Activated CD8-positive, alpha-beta T cell treated with anti-CD3 and anti-CD28 coated beads for 36 hours (primary cell): ENCODE results near the gene SWI5. TPM values are rescaled to one million over a fixed set of nuclear protein-coding genes. Genes with fewer than 3 reads are reported as not detected.
A peak's percentile ranks its signal among the peaks of the same experiment; 100 is the strongest.

ENCODE experiments used
- ATAC-seq: fragments of 200-7000 bp; cut with Tn5 transposase; one replicate; pipeline ENCODE4 v1.10.0; 2021; ENCODE audit warnings: mild to moderate bottlenecking, moderate library complexity
- CTCF ChIA-PET: fragments of 350-600 bp; sonication (Branson Sonifier 250); formaldehyde crosslinking; loops from one replicate; lab custom pipeline; 2021; ENCODE audit warnings: antibody characterized with exemption; lab: Charles Lee
- POLR2A ChIA-PET: fragments of 350-600 bp; sonication (Branson Sonifier 250); formaldehyde crosslinking; loops from one replicate; lab custom pipeline; 2021; ENCODE audit warnings: antibody characterized with exemption; lab: Charles Lee
- DNase-seq: peaks from one replicate; pipeline ENCODE4 v3.0.0-alpha.2; 2020
- H3K27ac Mint-ChIP-seq: one replicate; pipeline ENCODE4 v1.8.0; 2021; ENCODE audit warnings: mild to moderate bottlenecking, mixed read lengths
- H3K27me3 Mint-ChIP-seq: one replicate; pipeline ENCODE4 v1.8.0; 2021; ENCODE audit warnings: mixed read lengths
- H3K36me3 Mint-ChIP-seq: one replicate; pipeline ENCODE4 v1.8.0; 2021; ENCODE audit warnings: low read depth, mixed read lengths
- H3K4me1 Mint-ChIP-seq: one replicate; pipeline ENCODE4 v1.8.0; 2021; ENCODE audit warnings: low read depth, mixed read lengths
- H3K4me3 Mint-ChIP-seq: one replicate; pipeline ENCODE4 v1.8.0; 2021; ENCODE audit warnings: mild to moderate bottlenecking, moderate library complexity, mixed read lengths
- H3K9me3 Mint-ChIP-seq: one replicate; pipeline ENCODE4 v1.8.0; 2021; ENCODE audit warnings: mixed read lengths
- CTCF ChIP-seq: fragments of 200-600 bp; IDR thresholded peaks from one replicate; pipeline ENCODE4 v1.8.0; 2022; ENCODE audit warnings: antibody characterized with exemption, mild to moderate bottlenecking
- intact Hi-C: fragments of 100-400 bp; cut with micrococcal nuclease; formaldehyde crosslinking; loops from one replicate; pipeline ENCODE4 v1.10.0; 2022
- total RNA-seq, 2 experiments: library from RNA; stranded (reverse); gene quantifications; one replicate each; pipeline ENCODE4 v1.2.3, GENCODE V29; 2021

Gene SWI5
- total RNA-seq, 2 experiments from 2014 or later = 12.4 to 13.3 TPM

- no peak for TF ChIP-seq CTCF
- Mint-ChIP-seq H3K27me3 (peaks cover 5% of the 10 kb centered on the region), H3K27ac (no peak overlapping the region), H3K4me3 (no peak overlapping the region), H3K36me3 (peaks cover 3% of the 10 kb centered on the region), H3K4me1 (peaks cover 12% of the 10 kb centered on the region), H3K9me3 (no peaks in the 10 kb centered on the region)
- intact Hi-C loops = no loop called here
- DNase-seq (no peak), ATAC-seq (no peak)
- ChIA-PET POLR2A (interaction anchor here (0.8 kb wide), 1 partner anchor 67 kb away, joined by 3 read pairs; no protein-coding TSS in a partner anchor), CTCF (interaction anchor here (0.9 to 3.9 kb wide), 10 partner anchors 9 to 184 kb away, joined by 3 to 19 read pairs (median 4); partner anchors contain the start of genes GOLGA2 and SWI5)
These were observed 21.7 kb upstream of the SWI5 start for GRCh38 chr9:128254362-128254761.

- TF ChIP-seq CTCF = peak; percentile 94
- POLR2A ChIA-PET = interaction anchor here (0.8 to 0.9 kb wide), 2 partner anchors 66 to 71 kb away, joined by 3 to 4 read pairs; no protein-coding TSS in a partner anchor
- CTCF ChIA-PET = interaction anchor here (0.5 to 3.9 kb wide), 22 partner anchors 10 to 184 kb away, joined by 3 to 19 read pairs (median 3); partner anchors contain the start of genes GOLGA2 and SWI5
- Mint-ChIP-seq H3K4me1 (peaks cover 6% of the 10 kb centered on the region), H3K36me3 (peaks cover 3% of the 10 kb centered on the region), H3K4me3 (no peak overlapping the region), H3K27me3 (peaks cover 5% of the 10 kb centered on the region), H3K9me3 (no peaks in the 10 kb centered on the region), H3K27ac (no peak overlapping the region)
- peak; percentile 78 for DNase-seq
- no peak for ATAC-seq
- intact Hi-C loops = no loop called here
These were observed 21.0 kb upstream of the SWI5 start for GRCh38 chr9:128254855-128255759.

GRCh38 chr9:128257086-128257825 lies 18.8 kb upstream of the SWI5 start:
- Mint-ChIP-seq H3K9me3 (no peaks in the 10 kb centered on the region), H3K27ac (no peak overlapping the region), H3K4me1 (no peaks in the 10 kb centered on the region), H3K36me3 (peaks cover 14% of the 10 kb centered on the region), H3K27me3 (no peaks in the 10 kb centered on the region), H3K4me3 (no peak overlapping the region)
- intact Hi-C loops = no loop called here
- TF ChIP-seq CTCF = no peak
- DNase-seq = no peak
- CTCF ChIA-PET = no interaction called here
- ATAC-seq = no peak
- POLR2A ChIA-PET = no interaction called here

- ATAC-seq (no peak), DNase-seq (no peak)
- H3K4me3 Mint-ChIP-seq = no peak overlapping the region
- no peak for TF ChIP-seq CTCF
- intact Hi-C loops = no loop called here
- no peak overlapping the region for H3K27ac Mint-ChIP-seq
- CTCF ChIA-PET = no interaction called here
- H3K36me3 Mint-ChIP-seq = peaks cover 18% of the 10 kb centered on the region
- POLR2A ChIA-PET = no interaction called here
- no peaks in the 10 kb centered on the region for H3K9me3 Mint-ChIP-seq
- no peaks in the 10 kb centered on the region for H3K4me1 Mint-ChIP-seq
- H3K27me3 Mint-ChIP-seq = no peaks in the 10 kb centered on the region
These were observed 18.2 kb upstream of the SWI5 start for GRCh38 chr9:128257907-128258306.
